Activated CD4-positive, alpha-beta T cell treated with anti-CD3 and anti-CD28 coated beads, Interleukin-2, amount 10 ng/mL, durations not matched to agents 7 days and 5 days (primary cell): ENCODE results near the gene SPAG4. TPM values are rescaled to one million over a fixed set of nuclear protein-coding genes. Genes with fewer than 3 reads are reported as not detected.

ENCODE experiments used
- CTCF ChIA-PET: fragments of 350-600 bp; sonication (Branson Sonifier 250); formaldehyde crosslinking; loops from one replicate; lab custom pipeline; 2021; ENCODE audit warnings: antibody characterized with exemption; lab: Charles Lee
- POLR2A ChIA-PET: fragments of 350-600 bp; sonication (Branson Sonifier 250); formaldehyde crosslinking; loops from one replicate; lab custom pipeline; 2021; ENCODE audit warnings: antibody characterized with exemption; lab: Charles Lee
- DNase-seq: peaks from one replicate; pipeline ENCODE4 v3.0.0-alpha.2; 2020
- H3K27ac Mint-ChIP-seq: one replicate; pipeline ENCODE4 v1.8.0; 2021; ENCODE audit warnings: mild to moderate bottlenecking, moderate library complexity, mixed read lengths
- H3K27me3 Mint-ChIP-seq: one replicate; pipeline ENCODE4 v1.8.0; 2021; ENCODE audit warnings: mixed read lengths
- H3K36me3 Mint-ChIP-seq: one replicate; pipeline ENCODE4 v1.8.0; 2021; ENCODE audit warnings: low read depth, mixed read lengths
- H3K4me1 Mint-ChIP-seq: one replicate; pipeline ENCODE4 v1.8.0; 2021; ENCODE audit warnings: mixed read lengths
- H3K4me3 Mint-ChIP-seq: one replicate; pipeline ENCODE4 v1.8.0; 2021; ENCODE audit warnings: mild to moderate bottlenecking, moderate library complexity, mixed read lengths
- H3K9me3 Mint-ChIP-seq: one replicate; pipeline ENCODE4 v1.8.0; 2021; ENCODE audit warnings: mixed read lengths
- total RNA-seq, 2 experiments: library from RNA; stranded (reverse); gene quantifications; one replicate each; pipeline ENCODE4 v1.2.3, GENCODE V29; 2021

The SPAG4 gene
- total RNA-seq, 2 experiments from 2014 or later = 1.7 to 1.9 TPM

- Mint-ChIP-seq H3K4me1 (no peaks in the 10 kb centered on the region), H3K36me3 (peaks cover 33% of the 10 kb centered on the region), H3K9me3 (no peaks in the 10 kb centered on the region), H3K27me3 (no peaks in the 10 kb centered on the region), H3K27ac (no peak overlapping the region), H3K4me3 (no peak overlapping the region)
- no peak for DNase-seq
- ChIA-PET POLR2A (no interaction called here), CTCF (interaction anchor here (0.5 to 3.4 kb wide), 7 partner anchors 11 to 1269 kb away, joined by 3 to 28 read pairs (median 4); partner anchors contain the start of genes CPNE1 and RBM12)
These were observed 15.0 kb downstream of the SPAG4 start for GRCh38 chr20:35630636-35631035.

- H3K4me3 Mint-ChIP-seq = no peak overlapping the region
- H3K4me1 Mint-ChIP-seq = no peaks in the 10 kb centered on the region
- peaks cover 17% of the 10 kb centered on the region for H3K36me3 Mint-ChIP-seq
- no peaks in the 10 kb centered on the region for H3K9me3 Mint-ChIP-seq
- no peak overlapping the region for H3K27ac Mint-ChIP-seq
- ChIA-PET POLR2A (no interaction called here), CTCF (interaction anchor here (0.5 to 0.9 kb wide), 4 partner anchors 13 to 150 kb away, joined by 3 to 4 read pairs (median 3); no protein-coding TSS in a partner anchor)
- DNase-seq = no peak
- H3K27me3 Mint-ChIP-seq = no peaks in the 10 kb centered on the region
These were observed 17.0 kb downstream of the SPAG4 start for GRCh38 chr20:35632539-35633115.

GRCh38 chr20:35635652-35636051, 20.0 kb downstream of the SPAG4 start:
- Mint-ChIP-seq H3K27ac (no peak overlapping the region), H3K9me3 (no peaks in the 10 kb centered on the region), H3K27me3 (no peaks in the 10 kb centered on the region), H3K4me3 (no peak overlapping the region), H3K36me3 (peaks cover 1% of the 10 kb centered on the region), H3K4me1 (peaks cover 10% of the 10 kb centered on the region)
- DNase-seq = no peak
- ChIA-PET CTCF (interaction anchor here (1.1 to 1.5 kb wide), 2 partner anchors 16 to 319 kb away, joined by 3 to 4 read pairs; no protein-coding TSS in a partner anchor), POLR2A (no interaction called here)

- H3K9me3 Mint-ChIP-seq = no peaks in the 10 kb centered on the region
- no peak overlapping the region for H3K27ac Mint-ChIP-seq
- no peaks in the 10 kb centered on the region for H3K36me3 Mint-ChIP-seq
- H3K27me3 Mint-ChIP-seq = no peaks in the 10 kb centered on the region
- DNase-seq = no peak
- ChIA-PET CTCF (interaction anchor here (0.6 to 1.1 kb wide), 2 partner anchors 319 to 590 kb away, joined by 3 read pairs; no protein-coding TSS in a partner anchor), POLR2A (no interaction called here)
- no peak overlapping the region for H3K4me3 Mint-ChIP-seq
- peaks cover 12% of the 10 kb centered on the region for H3K4me1 Mint-ChIP-seq
These were observed 20.5 kb downstream of the SPAG4 start for GRCh38 chr20:35636095-35636494.

- H3K36me3 Mint-ChIP-seq = peaks cover 2% of the 10 kb centered on the region
- no peaks in the 10 kb centered on the region for H3K9me3 Mint-ChIP-seq
- CTCF ChIA-PET = interaction anchor here (1.2 to 1.4 kb wide), 3 partner anchors 8 to 18 kb away, joined by 3 to 5 read pairs (median 4); no protein-coding TSS in a partner anchor
- POLR2A ChIA-PET = no interaction called here
- H3K27me3 Mint-ChIP-seq = no peaks in the 10 kb centered on the region
- no peak overlapping the region for H3K27ac Mint-ChIP-seq
- DNase-seq = no peak
- H3K4me3 Mint-ChIP-seq = no peak overlapping the region
- H3K4me1 Mint-ChIP-seq = peaks cover 15% of the 10 kb centered on the region
These were observed 21.6 kb downstream of the SPAG4 start for GRCh38 chr20:35637276-35637675.

- peaks cover 8% of the 10 kb centered on the region for H3K36me3 Mint-ChIP-seq
- H3K27ac Mint-ChIP-seq = no peak overlapping the region
- H3K4me1 Mint-ChIP-seq = peaks cover 15% of the 10 kb centered on the region
- ChIA-PET CTCF (no interaction called here), POLR2A (no interaction called here)
- H3K4me3 Mint-ChIP-seq = no peak overlapping the region
- H3K27me3 Mint-ChIP-seq = no peaks in the 10 kb centered on the region
- H3K9me3 Mint-ChIP-seq = no peaks in the 10 kb centered on the region
- no peak for DNase-seq
These were observed 23.1 kb downstream of the SPAG4 start for GRCh38 chr20:35638751-35639150.

- Mint-ChIP-seq H3K27me3 (no peaks in the 10 kb centered on the region), H3K36me3 (peaks cover 18% of the 10 kb centered on the region), H3K4me1 (peaks cover 23% of the 10 kb centered on the region), H3K4me3 (no peak overlapping the region), H3K9me3 (no peaks in the 10 kb centered on the region), H3K27ac (no peak overlapping the region)
- POLR2A ChIA-PET = interaction anchor here (0.6 kb wide), 1 partner anchor 64 kb away, joined by 5 read pairs; no protein-coding TSS in a partner anchor
- CTCF ChIA-PET = interaction anchor here (1.4 kb wide), 1 partner anchor 21 kb away, joined by 6 read pairs; no protein-coding TSS in a partner anchor
- DNase-seq = no peak
These were observed 25.1 kb downstream of the SPAG4 start for GRCh38 chr20:35640724-35641123.

GRCh38 chr20:35641743-35642142, 26.1 kb downstream of the SPAG4 start:
- ChIA-PET CTCF (interaction anchor here (0.8 to 1.6 kb wide), 2 partner anchors 11 to 23 kb away, joined by 3 to 6 read pairs; no protein-coding TSS in a partner anchor), POLR2A (no interaction called here)
- H3K4me3 Mint-ChIP-seq = no peak overlapping the region
- peaks cover 30% of the 10 kb centered on the region for H3K4me1 Mint-ChIP-seq
- peaks cover 20% of the 10 kb centered on the region for H3K36me3 Mint-ChIP-seq
- no peak overlapping the region for H3K27ac Mint-ChIP-seq
- H3K9me3 Mint-ChIP-seq = no peaks in the 10 kb centered on the region
- H3K27me3 Mint-ChIP-seq = no peaks in the 10 kb centered on the region
- DNase-seq = no peak

- H3K27me3 Mint-ChIP-seq = no peaks in the 10 kb centered on the region
- no peak for DNase-seq
- H3K4me1 Mint-ChIP-seq = peaks cover 34% of the 10 kb centered on the region
- H3K27ac Mint-ChIP-seq = no peak overlapping the region
- peaks cover 25% of the 10 kb centered on the region for H3K36me3 Mint-ChIP-seq
- POLR2A ChIA-PET = no interaction called here
- H3K9me3 Mint-ChIP-seq = no peaks in the 10 kb centered on the region
- H3K4me3 Mint-ChIP-seq = no peak overlapping the region
- CTCF ChIA-PET = interaction anchor here (2.4 kb wide), 1 partner anchor 17 kb away, joined by 7 read pairs; no protein-coding TSS in a partner anchor
These were observed 27.4 kb downstream of the SPAG4 start for GRCh38 chr20:35643045-35643444.

- no peak overlapping the region for H3K27ac Mint-ChIP-seq
- H3K9me3 Mint-ChIP-seq = no peaks in the 10 kb centered on the region
- DNase-seq = no peak
- no peaks in the 10 kb centered on the region for H3K27me3 Mint-ChIP-seq
- H3K36me3 Mint-ChIP-seq = peaks cover 39% of the 10 kb centered on the region
- POLR2A ChIA-PET = interaction anchor here (0.6 kb wide), 1 partner anchor 29 kb away, joined by 3 read pairs; the partner anchor contains the start of gene SPAG4
- no peak overlapping the region for H3K4me3 Mint-ChIP-seq
- CTCF ChIA-PET = interaction anchor here (0.9 to 2.4 kb wide), 3 partner anchors 8 to 15 kb away, joined by 3 to 7 read pairs (median 3); no protein-coding TSS in a partner anchor
- H3K4me1 Mint-ChIP-seq = peaks cover 42% of the 10 kb centered on the region
These were observed 29.2 kb downstream of the SPAG4 start for GRCh38 chr20:35644806-35645205.

DNA sequence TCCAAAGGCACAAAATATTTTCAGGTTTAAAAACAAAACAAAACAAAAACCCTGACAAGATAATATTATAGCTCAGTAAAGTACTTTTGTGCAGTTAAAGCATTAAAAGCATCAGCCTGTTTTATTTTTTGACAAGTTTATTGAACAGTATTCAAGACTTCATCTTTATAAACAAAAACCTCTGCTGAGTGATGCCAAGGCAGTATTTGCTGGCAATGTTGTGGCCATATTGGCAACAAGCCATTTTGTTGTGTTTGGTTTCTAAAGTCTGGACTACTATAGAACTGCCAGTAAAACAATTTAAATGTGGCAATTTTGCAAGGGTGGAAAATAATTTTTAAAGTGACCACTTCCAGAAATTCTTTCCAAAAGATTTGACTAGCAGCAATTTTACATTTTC, 33.2 kb downstream of the SPAG4 start:
- ChIA-PET CTCF (interaction anchor here (0.9 to 1.0 kb wide), 2 partner anchors 9 to 11 kb away, joined by 4 to 6 read pairs; no protein-coding TSS in a partner anchor), POLR2A (no interaction called here)
- H3K9me3 Mint-ChIP-seq = no peaks in the 10 kb centered on the region
- H3K27me3 Mint-ChIP-seq = no peaks in the 10 kb centered on the region
- peaks cover 44% of the 10 kb centered on the region for H3K4me1 Mint-ChIP-seq
- no peak overlapping the region for H3K4me3 Mint-ChIP-seq
- DNase-seq = no peak
- peaks cover 47% of the 10 kb centered on the region for H3K36me3 Mint-ChIP-seq
- no peak overlapping the region for H3K27ac Mint-ChIP-seq

DNA sequence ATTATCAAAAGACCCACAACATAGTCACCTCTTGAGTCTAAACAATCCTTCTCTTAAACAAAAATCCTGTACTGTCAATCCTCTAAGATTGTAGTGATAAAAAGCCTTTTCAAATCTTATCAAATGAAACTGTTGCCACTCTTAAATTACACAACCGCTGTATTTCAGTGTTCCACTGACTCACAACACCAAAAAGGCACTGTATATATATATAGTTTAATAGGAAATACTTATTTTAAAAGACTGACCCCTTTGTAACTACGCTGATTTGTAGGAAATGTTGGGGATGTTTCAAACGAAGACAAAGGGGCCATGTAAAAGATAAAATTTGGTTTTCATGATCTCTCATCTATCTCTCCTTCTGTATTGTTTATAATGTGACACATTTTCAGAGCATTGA, 35.0 kb downstream of the SPAG4 start:
- POLR2A ChIA-PET = no interaction called here
- no peak for DNase-seq
- peaks cover 36% of the 10 kb centered on the region for H3K4me1 Mint-ChIP-seq
- CTCF ChIA-PET = no interaction called here
- H3K36me3 Mint-ChIP-seq = peaks cover 38% of the 10 kb centered on the region
- H3K27ac Mint-ChIP-seq = no peak overlapping the region
- no peaks in the 10 kb centered on the region for H3K9me3 Mint-ChIP-seq
- H3K4me3 Mint-ChIP-seq = no peak overlapping the region
- no peaks in the 10 kb centered on the region for H3K27me3 Mint-ChIP-seq

GRCh38 chr20:35651958-35652357, 36.3 kb downstream of the SPAG4 start:
- ChIA-PET CTCF (interaction anchor here (0.8 kb wide), 1 partner anchor 16 kb away, joined by 3 read pairs; no protein-coding TSS in a partner anchor), POLR2A (no interaction called here)

More at GRCh38 chr20:35651958-35652357, 36.3 kb downstream of the SPAG4 start:
- Mint-ChIP-seq H3K9me3 (no peaks in the 10 kb centered on the region), H3K4me3 (no peak overlapping the region), H3K27ac (no peak overlapping the region), H3K36me3 (peaks cover 37% of the 10 kb centered on the region), H3K4me1 (peaks cover 30% of the 10 kb centered on the region), H3K27me3 (no peaks in the 10 kb centered on the region)
- no peak for DNase-seq
